G401 (cell line): ENCODE data around the gene DGKG. TPM values are rescaled to one million over a fixed set of nuclear protein-coding genes. Genes with fewer than 3 reads are reported as not detected.

Source experiments
- DNase-seq: peaks from one replicate; pipeline ENCODE4 v3.0.0-alpha.2; 2015; ENCODE audit warnings: low spot score
- in situ Hi-C: cut with HindIII; loops from 2 replicates; pipeline ENCODE4 v1.10.0; 2016; ENCODE audit warnings: low sequenced_read_pairs, mixed read lengths
- total RNA-seq: library from RNA; depleted of rRNA; stranded (reverse); fragments of >200 nt; shearing (Covaris generic); gene quantifications from 2 replicates; pipeline ENCODE4 v1.2.3, GENCODE V29; 2014

DGKG gene
- total RNA-seq, 1 experiment from 2014 or later: not detected

DNA sequence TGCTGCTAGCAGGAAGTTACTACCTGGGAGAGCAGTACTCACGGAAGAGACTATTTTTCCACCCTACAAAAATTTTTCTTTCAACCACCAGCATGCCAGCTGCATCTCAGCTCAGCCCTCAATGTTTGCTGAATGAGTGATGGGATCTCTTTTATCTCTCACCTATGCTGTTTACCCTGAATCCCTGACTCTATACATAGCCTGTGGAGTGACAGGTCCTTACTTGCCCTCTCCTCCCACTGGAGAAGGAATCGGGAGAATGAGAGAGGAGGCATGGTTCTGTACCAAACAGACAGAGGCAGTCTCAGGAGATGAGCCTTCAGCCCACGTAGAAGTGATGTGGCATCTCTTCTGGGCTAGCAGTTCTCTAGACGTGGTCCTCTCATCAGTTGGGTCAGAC is 6.7 kb upstream of the DGKG start:
- in situ Hi-C loops: no loop called here
- no peak for DNase-seq

DNA sequence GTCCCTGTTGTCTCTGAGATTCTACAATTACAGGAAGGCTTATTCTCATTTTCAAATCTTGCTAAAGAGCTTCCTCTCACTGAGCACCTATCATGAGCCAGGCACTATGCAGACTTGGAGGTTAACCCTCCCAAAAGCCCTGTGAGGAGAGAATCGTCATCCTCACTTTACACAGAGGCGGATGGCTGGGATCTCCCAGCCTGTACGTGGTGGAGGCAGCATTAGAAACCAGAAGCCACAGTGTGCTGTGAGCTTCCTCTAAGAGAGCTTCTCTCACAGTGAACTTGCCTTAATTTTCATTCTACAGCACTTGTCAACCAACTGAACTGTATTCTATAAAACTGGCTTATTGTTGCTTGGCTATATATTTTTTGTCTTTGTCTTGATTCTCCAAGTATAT is 6.1 kb upstream of the DGKG start:
- in situ Hi-C loops: no loop called here
- DNase-seq: no peak

DNA sequence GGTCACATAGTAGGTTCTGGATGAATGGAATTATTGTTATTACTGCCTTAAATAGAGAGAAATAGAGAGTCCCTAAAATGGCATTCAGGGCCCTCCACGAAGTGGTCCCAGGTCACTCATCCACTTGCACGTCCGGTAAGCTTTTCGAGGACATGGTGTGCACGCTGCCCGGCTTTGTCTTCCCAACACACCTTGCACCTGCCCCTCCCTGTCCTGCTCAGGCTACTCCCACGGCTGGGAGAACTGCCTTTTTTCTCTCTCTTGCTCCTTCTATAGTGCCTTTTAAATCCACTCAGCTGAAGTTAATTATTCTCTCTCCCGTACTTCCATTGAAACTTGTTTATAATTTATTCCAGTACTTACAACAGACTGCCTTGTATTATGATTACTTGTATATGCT is 5.6 kb upstream of the DGKG start:
- DNase-seq: no peak
- in situ Hi-C loops: no loop called here

DNA sequence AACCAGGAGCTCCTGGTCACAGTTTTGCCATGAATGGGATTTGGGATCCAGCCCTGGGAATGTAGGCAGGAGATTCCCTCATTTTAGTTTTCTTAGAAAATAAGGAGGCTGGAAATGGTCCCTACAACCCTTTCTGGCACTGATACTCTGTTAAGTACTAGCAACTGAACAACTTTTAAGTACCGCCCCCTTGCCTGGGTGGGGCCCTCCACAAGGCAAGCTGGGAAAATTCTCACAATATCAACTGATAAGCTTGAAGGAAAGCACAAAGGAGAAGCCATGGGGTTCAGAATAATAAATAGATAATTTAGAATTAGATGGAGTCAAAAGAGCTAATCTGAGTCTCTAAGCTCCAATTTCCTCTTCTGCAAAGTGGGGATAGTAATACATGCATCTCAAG is 4.2 kb upstream of the DGKG start:
- DNase-seq: no peak
- in situ Hi-C loops: no loop called here

DNA sequence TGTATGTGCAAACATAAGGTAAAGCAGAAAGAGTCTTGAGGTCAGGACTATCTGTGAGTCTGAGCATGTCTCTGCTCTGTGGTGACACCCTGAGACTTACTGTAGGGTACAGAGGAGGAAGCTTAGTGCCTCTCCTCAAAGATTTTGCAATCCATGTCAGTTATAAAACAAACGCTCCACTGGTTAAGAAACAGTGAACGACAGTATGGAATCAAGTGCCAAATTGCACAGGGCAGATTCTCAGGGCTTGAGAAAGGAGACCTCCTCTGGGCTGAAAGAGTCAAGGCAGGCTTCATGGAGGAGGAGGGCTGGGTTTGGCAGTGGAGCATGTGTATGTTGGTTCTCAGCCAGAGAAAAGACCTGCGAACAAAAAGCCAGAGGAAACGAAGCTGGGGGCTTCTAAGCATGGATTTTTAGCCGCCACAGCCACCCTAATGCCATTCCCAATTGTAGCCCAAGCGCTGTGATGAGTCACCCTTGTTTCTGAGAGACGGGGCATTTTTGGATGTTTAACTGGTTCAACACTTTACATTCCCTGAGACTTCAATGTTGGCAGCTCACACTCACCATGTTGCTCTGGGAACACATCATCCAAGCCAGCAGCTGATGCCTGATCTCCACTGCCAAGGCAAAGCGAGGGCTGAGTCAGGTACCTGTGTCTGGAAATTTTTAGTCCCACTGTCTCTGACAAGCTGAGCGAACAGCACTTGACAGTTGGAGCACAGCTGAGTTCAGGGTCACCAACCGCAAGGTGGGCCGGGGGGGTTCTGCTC is 3.4 kb upstream of the DGKG start:
- DNase-seq: peak; percentile 95
- in situ Hi-C loops: no loop called here

DNA sequence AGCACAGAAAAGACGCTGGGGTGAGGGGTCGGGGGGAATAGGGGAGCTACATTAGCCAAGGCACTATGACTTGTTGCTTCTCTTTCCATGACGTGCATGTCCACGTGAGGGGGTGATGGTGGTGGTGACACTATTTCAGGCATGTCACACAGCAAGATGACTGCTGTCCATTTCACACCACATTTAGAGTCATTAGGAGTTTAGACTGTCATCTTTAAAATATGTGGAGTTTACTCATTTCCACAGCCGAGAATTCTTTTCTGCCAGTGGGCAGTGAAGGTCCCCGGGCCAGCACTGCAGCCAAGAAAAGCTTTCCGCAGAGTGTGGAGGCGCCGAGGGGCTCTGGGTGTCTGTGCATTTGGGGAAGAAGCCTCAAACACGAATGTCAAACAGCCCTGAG is 954 bp upstream of the DGKG start:
- no peak for DNase-seq
- in situ Hi-C loops: no loop called here

DNA sequence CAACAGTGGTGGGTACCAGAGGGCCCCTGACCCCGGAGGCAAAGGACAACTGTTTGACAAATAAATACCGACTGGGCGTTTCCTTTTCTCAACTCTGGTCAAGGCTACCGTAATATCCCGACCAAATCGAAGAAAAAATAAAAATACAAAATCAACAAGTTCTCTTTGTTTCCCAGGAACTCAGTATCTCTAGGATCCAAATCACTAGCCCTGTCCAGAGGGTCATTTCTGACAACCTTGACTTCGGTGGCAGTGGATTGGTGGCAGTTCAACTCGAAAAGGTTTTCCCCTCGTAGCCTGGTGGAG is 456 bp upstream of the DGKG start:
- no peak for DNase-seq
- in situ Hi-C loops: no loop called here

DNA sequence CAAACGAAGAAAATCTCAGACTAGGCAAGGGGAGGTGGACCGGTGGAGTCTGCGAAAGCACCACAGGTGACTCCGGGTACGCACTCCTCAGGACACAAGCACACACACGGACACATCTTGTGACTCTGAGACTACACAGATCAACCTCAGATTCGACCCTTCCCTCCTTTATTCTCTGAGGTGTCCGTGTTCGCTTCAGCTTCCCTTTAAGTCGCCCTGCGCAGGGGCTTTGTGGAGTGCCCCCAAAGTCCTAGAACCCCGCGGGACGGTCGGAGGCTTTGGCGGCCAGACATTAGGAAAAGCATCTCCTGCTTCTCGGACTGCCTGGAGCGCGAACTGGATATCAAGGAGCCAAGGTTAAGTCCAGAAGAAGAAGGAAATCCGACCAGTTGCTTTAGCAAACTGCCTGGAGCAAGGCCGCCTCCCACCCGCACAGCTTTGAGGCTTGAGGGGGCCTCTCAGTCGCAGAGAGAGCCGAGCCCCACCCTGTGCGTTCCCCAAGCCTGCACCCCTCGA is 730 bp downstream of the DGKG start:
- in situ Hi-C loops: no loop called here
- DNase-seq: peak; percentile 44

DNA sequence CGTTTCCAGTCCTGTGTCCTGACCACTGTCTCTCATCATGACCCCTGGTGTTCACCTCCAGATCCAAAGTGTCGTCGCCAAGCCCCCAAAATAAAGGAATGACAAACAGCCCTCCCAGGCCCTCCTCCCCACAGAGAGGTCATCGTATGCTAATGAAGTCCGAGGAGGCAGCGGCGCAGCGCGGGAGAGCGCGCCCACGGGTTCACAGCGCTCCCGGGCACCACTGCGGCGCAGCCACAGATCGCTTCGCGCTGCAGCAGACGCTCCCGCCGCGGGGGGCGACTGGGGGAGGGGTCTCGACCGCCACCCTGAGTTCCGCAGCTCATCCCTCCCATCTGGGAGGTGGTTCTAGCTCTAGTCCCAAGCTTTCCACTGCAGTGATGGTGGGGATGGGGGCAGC is 1.3 kb downstream of the DGKG start:
- DNase-seq: peak; percentile 56
- in situ Hi-C loops: no loop called here

DNA sequence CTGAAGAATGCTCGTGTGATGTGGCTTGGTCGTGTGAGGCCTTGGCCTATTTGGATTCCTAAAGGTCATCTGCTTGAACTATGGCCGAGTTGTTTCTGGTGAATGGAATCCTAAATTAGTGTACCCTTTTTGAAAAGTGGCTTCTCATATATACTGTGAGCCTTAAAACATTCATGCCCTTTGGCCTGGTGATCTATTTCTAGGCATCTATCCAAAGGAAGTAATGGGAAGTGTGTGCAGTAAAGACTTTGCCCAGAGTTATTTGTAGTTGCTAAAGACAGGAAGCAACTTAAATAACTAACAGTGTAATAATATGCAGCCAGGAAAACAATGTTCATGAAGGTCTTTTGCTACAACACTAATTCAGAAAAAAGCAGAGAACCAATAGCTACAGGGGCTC is 3.0 kb downstream of the DGKG start:
- in situ Hi-C loops: no loop called here
- DNase-seq: no peak

DNA sequence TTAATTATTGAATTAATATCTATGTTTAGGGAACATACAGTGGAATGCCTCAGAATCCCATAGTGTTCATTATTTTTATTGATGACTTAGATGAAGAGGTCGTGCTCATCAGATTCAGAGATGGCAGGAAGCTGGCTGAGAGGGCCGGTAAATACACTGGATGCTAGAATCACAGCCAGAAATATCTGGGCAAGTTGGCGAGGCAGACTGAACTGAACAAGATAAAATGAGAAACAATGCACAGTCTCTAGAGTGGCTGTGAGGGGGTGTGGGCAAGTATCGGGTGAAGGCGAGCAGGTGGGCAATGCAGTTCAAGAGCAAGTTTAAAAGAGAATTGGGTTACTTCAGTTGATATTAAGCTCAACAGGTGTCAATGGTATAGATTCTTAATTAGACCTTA is 5.9 kb downstream of the DGKG start:
- in situ Hi-C loops: no loop called here
- no peak for DNase-seq

DNA sequence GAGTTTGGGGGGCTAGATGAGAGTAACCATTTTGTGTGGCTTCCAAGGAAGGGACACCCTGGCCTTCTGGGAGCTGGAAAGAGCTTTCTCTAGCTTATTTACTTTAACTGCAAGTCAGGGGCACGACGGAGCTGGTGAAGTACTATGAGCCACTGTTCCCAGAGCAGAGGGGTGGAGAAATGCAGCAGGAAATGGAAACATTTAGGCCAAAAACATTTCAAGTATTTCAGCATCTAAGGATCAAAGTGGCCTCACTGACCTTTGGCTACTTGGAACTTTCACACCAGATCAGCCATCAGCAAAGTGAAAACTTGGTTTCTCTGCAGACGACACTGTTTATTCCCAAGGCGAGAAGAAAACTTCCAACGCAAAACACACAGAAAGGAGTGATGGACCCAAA is 7.9 kb downstream of the DGKG start:
- DNase-seq: no peak
- in situ Hi-C loops: no loop called here

DNA sequence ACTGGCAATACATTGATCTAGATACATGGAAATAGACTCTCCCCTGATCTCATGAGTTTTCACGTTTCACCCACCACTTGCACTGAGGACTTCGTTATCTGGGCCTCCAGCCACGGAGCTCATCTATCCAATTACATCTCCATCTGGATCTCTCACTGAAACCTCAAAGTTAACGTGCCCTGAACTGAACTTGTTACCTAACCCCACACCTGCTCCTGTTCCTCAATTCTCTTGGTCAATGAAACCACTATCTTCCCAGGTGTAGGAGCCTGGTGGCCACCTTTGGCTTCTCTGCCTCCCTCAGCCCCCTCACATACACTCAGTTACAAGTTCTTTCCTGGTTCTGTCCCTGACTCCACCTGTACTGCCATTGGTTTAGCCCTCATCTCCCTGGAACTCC is 9.7 kb downstream of the DGKG start:
- no peak for DNase-seq
- in situ Hi-C loops: no loop called here

DNA sequence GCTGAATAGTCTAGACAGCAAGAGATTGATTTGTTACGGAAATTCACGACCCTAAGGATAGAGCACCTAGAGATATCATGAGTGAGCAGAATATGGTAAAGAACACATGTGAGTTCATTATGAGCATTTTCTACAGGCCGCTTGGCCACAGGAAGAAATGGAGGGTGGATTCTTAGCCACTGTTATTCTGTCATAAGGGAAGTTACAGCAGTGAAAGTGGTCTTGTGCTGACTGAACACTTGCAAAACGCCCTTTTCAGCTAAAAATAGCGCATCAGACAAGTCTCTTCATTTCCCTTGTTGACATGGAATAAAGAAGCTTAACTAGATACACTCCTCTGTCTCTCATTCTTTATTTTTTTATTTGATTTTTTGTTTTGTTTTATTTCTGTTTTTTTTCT is 19.8 kb downstream of the DGKG start:
- no peak for DNase-seq
- in situ Hi-C loops: no loop called here

DNA sequence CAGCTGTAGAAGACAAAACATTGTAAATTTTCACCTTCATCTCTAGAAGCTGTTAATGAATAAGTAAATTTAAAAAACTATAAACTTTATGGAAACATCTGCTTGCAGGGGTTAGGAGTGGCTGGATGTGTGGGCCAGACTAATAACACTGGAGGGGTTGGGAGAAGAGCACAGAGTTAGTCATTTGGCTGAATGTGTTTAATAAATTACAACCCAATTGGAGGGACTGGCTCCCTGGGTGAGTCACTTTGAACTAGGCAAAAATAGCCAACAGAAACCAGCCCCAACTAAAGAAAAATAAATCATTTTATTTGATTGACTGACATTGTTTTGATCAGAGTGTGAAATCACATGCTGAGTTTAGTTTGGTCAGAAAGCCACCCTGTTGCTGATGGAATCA is 21.8 kb downstream of the DGKG start:
- DNase-seq: no peak
- in situ Hi-C loops: no loop called here

DNA sequence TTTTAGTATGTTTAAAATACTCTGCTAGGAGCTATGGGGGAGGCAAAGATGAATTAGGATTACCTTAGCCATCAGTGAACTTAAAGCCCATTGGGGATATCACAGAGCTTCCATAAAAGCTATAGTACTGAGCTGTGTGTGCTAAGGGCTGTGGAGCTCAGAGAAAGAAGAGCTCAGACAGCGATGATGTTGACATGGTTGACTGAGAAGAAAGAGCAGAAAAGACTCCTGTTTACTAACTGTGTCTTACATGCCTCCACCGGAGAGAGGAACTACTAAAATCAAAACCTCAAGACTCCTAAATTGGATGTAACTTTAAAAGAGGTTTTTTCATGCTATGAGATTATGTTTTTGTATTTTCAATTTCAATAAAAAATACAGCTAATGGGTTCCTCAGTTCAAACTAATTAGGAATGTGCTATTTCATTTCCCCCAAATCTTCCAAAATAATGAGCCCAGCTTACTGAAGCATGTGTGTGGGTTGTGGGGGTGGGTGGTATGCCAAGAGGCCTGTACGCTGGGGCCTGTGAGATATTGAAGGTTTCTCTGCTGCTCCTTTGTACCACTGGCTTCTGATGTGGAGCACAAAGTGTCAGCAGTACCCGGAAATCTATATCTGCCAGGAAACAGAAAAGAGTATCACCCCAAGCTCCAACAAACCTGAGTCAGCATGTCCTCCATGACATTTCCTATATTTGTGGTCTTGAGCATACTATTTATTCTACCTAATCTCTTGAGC is 22.7 kb downstream of the DGKG start:
- in situ Hi-C loops: no loop called here
- no peak for DNase-seq

DNA sequence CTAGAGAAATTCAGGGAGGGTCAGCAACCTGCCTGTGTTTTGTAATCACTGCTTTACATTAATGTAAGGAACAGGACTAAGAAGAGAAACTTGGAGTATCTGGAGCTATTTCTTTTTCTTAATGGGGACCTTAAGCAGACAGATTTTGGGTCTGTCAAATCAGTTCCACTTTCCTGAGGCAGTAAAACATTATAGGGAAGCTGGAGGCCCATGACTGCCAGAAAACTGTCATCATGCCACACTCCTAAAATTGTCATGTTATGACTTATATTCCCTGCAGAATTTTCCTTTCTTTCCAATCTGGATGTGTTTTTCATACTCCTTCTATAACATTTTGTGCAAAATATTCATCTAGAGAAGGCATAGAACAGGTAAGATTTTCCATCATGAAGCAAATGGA is 28.8 kb downstream of the DGKG start:
- in situ Hi-C loops: no loop called here
- DNase-seq: no peak

DNA sequence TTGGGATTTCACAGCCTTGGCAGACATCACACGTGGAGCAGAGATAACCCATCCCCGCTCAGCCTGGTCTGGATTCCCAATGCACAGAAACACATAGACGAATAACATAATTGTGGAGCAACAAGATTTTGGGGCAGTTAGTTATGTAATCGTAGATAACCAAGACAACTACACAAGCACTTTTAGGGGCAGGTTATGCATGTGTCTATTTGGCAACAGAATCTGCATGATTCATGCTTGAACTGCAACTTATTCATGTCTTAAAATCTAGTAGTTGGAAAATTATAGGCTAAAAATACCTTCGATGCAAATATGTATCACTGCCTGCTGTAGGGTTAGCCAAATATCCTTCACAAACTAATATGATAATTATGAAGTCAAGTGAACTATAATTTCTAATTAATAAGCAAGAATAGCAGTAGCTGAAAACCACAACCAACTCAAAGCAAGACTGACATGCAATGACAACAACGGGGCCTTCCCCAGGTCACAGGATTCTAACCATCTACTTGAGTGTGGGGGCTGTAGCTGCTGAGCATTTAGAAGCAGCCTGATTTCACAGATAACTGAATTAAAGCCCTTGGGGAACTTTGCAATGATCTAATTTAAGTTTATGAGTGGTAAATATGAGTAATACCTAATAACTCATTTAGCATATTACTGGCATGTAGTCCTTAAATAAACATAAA is 31.1 kb downstream of the DGKG start:
- DNase-seq: no peak
- in situ Hi-C loops: no loop called here

DNA sequence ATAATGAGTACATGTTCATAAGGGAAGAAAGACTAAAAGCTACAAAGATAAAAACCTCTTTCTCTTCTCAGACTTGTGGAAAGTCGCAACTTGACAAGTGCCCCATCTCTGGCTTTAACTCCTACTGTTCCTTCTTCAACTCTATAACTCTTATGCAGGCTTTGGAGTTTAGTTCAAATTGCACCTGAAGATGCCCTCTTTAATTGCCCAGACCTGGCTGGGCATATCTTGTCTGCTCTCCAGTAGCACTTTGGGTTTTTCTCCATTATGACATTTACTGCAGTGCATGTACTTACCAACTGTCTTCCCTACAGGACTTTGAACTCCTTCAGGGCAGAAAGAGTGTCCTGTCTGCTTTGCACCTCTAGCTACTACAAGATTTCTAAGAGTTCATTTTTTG is 32.4 kb downstream of the DGKG start:
- in situ Hi-C loops: no loop called here
- no peak for DNase-seq

DNA sequence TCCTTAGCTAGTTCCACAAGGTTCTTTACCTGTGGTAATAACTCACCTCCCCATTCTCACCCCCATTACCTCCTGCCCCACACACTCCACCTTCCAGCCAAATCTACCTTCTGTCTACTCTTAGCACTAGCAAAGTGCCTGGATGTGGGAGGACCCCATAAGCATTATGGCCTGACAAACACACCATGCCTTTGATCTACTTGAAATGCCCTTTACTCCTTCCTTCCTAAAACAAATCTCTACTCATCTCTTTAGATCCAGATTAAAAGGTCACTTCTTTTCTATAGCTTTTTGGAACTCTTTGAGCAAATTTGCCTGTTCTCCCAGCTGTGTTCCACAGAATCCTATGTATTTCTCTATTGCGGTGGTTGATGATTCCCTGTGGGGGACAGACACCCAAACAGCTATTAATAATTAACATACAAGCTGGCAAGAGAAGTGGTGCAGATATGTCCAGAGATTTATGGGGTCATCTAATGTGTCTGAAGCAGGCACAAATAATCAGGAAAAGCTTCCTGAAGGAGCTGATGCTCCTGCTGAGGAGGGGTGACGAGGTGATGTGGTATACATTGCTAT is 34.0 kb downstream of the DGKG start:
- in situ Hi-C loops: no loop called here
- no peak for DNase-seq
